ENCODE data around the gene PLIN3. TPM values are rescaled to one million over a fixed set of nuclear protein-coding genes. Genes with fewer than 3 reads are reported as not detected.
"Not testable (repeated sequence)": the region's sequence is repeated elsewhere in the genome, so short reads cannot be mapped to it uniquely, and the experiment has no call there.

Gene PLIN3
- total and polyA plus RNA-seq, 9 of the 15 experiments (the other 6 are each of a cell fraction or from before 2014, with no cell fraction given): 7.5 to 75.6 (median 43.1) TPM

DNA sequence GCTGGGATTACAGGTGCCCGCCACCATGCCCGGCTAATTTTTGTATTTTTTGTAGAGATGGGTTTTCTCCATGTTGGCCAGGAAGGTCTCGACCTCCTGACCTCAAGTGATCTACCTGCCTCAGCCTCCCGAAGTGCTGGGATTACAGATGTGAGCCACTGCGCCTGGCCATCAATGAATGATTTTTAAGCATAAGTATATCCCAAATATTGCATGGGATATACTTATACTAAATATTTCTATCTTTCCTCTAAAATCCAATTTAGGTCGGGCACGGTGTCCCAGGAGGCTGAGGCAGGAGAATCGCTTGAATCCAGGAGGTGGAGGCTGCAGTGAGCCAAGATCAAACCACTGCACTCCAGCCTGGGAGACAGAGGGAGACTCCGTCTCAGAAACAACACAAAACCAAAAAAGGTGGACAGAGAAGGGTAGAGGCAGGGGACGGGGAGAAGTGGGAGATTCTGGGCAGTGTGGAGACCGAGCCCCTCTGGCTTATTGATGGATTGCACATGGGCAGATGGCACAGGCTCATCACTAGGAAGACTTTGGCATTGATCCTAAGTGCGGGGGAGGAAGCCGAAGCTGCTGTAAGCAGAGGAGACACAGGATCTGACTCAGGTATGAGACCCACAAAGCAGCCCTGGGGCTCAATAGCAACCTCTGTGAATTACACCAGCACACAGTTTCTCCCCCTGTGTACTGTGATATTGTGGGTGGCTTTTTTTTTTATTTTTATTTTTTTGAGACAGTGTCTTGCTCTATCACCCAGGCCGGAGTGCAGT lies 21.8 kb upstream of the PLIN3 start:
- peak; percentile 42; the same call in 2 of the 3 replicates for ATAC-seq
- Histone ChIP-seq H3K79me2 (ENCODE audit: control insufficient read depth, insufficient read depth, low read length) (no peaks in the 10 kb centered on the region), H3K9ac (ENCODE audit: insufficient read depth in 1 of 2, low read depth in 2 of 2, low read length in 2 of 2) (no peak overlapping the region), H2AFZ (ENCODE audit: low read depth, low read length) (no peak overlapping the region), H3K9me1 (ENCODE audit: control insufficient read depth, insufficient read depth, low read length) (no peaks in the 10 kb centered on the region), H3K4me1 (replicated peaks in 1 of 2; ENCODE audit: control insufficient read depth in 2 of 2, insufficient read depth in 2 of 2, low read length in 2 of 2) (peaks cover 0 to 4% of the 10 kb centered on the region in 2 experiments; a peak in 2 of 5 replicates), H3K4me2 (ENCODE audit: insufficient read depth, low read length) (no peak overlapping the region), H3K36me3 (ENCODE audit: control insufficient read depth, insufficient read depth, low read length) (no peaks in the 10 kb centered on the region), H3K27ac (ENCODE audit: extremely low read depth, low read depth, low read length) (no peak overlapping the region), H3K9me3 (replicated peaks; ENCODE audit: control insufficient read depth, insufficient read depth, low read depth, low read length) (no peaks in the 10 kb centered on the region), H4K20me1 (replicated peaks; ENCODE audit: control insufficient read depth, insufficient read depth, low read length) (no peaks in the 10 kb centered on the region), H3K4me3 (no peak overlapping the region), H3K27me3 (ENCODE audit: control insufficient read depth in 2 of 2, insufficient read depth in 2 of 2, low read length in 2 of 2) (peaks cover 7 to 13% of the 10 kb centered on the region in 2 experiments; a peak in 3 of 5 replicates)
- ChIA-PET CTCF (ENCODE audit: low intra/inter-chr PET ratio) (no interaction called here), POLR2A (interaction anchor here (0.6 to 1.1 kb wide), 2 partner anchors 22 to 76 kb away, joined by 3 to 4 read pairs; no protein-coding TSS in a partner anchor)
- DNase-seq (ENCODE audit: extremely low read depth in 1 of 4, low spot score in 3 of 4): peak in 2 of 4 experiments; percentile 11 to 16
- 41% methylated on average over 14 of the region's 14 CpGs for WGBS (ENCODE audit: insufficient coverage, low coverage, missing lambda C conversion rate)
- in situ Hi-C loops (cut with MboI) (no loop called here), intact Hi-C loops (cut with micrococcal nuclease) (no loop called here)
- peak in 1 of 2 experiments; percentile 44; a peak in 1 of 4 replicates for TF ChIP-seq TRIM24 (IDR thresholded peaks at IDR 0.05)
- TF ChIP-seq HDAC1 (IDR thresholded peaks at IDR 0.05): peak in 1 of 2 experiments; percentile 94; a peak in 2 of 4 replicates
- TF ChIP-seq EGR1 (conservative IDR thresholded peaks at IDR 0.05): peak; percentile 64
- no peak for TF ChIP-seq MNT (conservative IDR thresholded peaks at IDR 0.05)
- 0 out of 2 replicates have a peak, but pooled peaks have one; percentile 42 for TF ChIP-seq HLTF (IDR thresholded peaks at IDR 0.05)
- TF ChIP-seq NFIC (IDR thresholded peaks at IDR 0.05): 0 out of 2 replicates have a peak, but pooled peaks have one; percentile 28
- no peak for FAIRE-seq
- no TSS peak for BruUV-seq (replicated peaks)

DNA sequence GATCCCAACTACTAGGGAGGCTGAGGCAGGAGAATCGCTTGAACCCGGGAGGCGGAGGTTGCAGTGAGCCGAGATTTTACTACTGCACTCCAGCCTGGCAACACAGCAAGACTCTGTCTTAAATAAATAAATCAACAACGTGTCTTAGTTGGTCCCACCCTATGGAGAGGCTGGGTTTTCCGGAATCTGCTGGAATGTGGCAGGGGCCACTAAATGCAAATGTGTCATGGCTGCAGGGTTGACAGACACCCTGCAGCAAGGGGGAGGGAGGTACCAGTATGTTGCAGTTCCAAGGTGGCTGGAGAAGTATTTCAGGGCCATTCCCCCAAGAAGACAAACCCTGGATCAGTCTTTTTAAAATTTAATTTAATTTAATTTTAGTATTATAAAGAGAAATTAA lies 20.3 kb upstream of the PLIN3 start:
- CTCF ChIA-PET (ENCODE audit: low intra/inter-chr PET ratio); BruUV-seq (replicated peaks); in situ Hi-C loops (cut with MboI); FAIRE-seq; H3K9me1 ChIP-seq (ENCODE audit: control insufficient read depth, insufficient read depth, low read length); H3K9me3 ChIP-seq (replicated peaks; ENCODE audit: control insufficient read depth, insufficient read depth, low read depth, low read length); intact Hi-C loops (cut with micrococcal nuclease); H4K20me1 ChIP-seq (replicated peaks; ENCODE audit: control insufficient read depth, insufficient read depth, low read length); H3K4me3 ChIP-seq; H3K4me2 ChIP-seq (ENCODE audit: insufficient read depth, low read length); H3K79me2 ChIP-seq (ENCODE audit: control insufficient read depth, insufficient read depth, low read length); H3K9ac ChIP-seq (ENCODE audit: insufficient read depth in 1 of 2, low read depth in 2 of 2, low read length in 2 of 2); POLR2A ChIA-PET; H3K4me1 ChIP-seq (replicated peaks in 1 of 2; ENCODE audit: control insufficient read depth in 2 of 2, insufficient read depth in 2 of 2, low read length in 2 of 2); H2AFZ ChIP-seq (ENCODE audit: low read depth, low read length); DNase-seq (ENCODE audit: extremely low read depth in 1 of 4, low spot score in 3 of 4); H3K36me3 ChIP-seq (ENCODE audit: control insufficient read depth, insufficient read depth, low read length); H3K27ac ChIP-seq (ENCODE audit: extremely low read depth, low read depth, low read length); ATAC-seq: not testable (repeated sequence)
- peaks cover 7 to 13% of the 10 kb centered on the region in 2 experiments; a peak in 3 of 5 replicates for H3K27me3 ChIP-seq (ENCODE audit: control insufficient read depth in 2 of 2, insufficient read depth in 2 of 2, low read length in 2 of 2)
- WGBS (ENCODE audit: insufficient coverage, low coverage, missing lambda C conversion rate): no CpG with 5 or more reads among the region's 6 CpGs

DNA sequence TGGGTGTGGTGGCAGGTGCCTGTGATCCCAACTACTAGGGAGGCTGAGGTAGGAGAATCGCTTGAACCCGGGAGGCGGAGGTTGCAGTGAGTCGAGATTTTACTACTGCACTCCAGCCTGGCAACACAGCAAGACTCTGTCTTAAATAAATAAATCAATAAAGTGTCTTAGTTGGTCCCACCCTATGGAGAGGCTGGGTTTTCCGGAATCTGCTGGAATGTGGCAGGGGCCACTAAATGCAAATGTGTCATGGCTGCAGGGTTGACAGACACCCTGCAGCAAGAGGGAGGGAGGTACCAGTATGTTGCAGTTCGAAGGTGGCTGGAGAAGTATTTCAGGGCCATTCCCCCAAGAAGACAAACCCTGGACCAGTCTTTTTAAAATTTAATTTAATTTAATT lies 17.5 kb upstream of the PLIN3 start:
- intact Hi-C loops (cut with micrococcal nuclease); H3K9ac ChIP-seq (ENCODE audit: insufficient read depth in 1 of 2, low read depth in 2 of 2, low read length in 2 of 2); POLR2A ChIA-PET: not testable (repeated sequence)

More for the DNA sequence above, 17.5 kb upstream of the PLIN3 start:
- H3K27ac ChIP-seq (ENCODE audit: extremely low read depth, low read depth, low read length); ATAC-seq; FAIRE-seq; CTCF ChIA-PET (ENCODE audit: low intra/inter-chr PET ratio); H3K4me3 ChIP-seq; H3K9me3 ChIP-seq (replicated peaks; ENCODE audit: control insufficient read depth, insufficient read depth, low read depth, low read length); H3K9me1 ChIP-seq (ENCODE audit: control insufficient read depth, insufficient read depth, low read length); H3K79me2 ChIP-seq (ENCODE audit: control insufficient read depth, insufficient read depth, low read length); H4K20me1 ChIP-seq (replicated peaks; ENCODE audit: control insufficient read depth, insufficient read depth, low read length); BruUV-seq (replicated peaks); H3K4me1 ChIP-seq (replicated peaks in 1 of 2; ENCODE audit: control insufficient read depth in 2 of 2, insufficient read depth in 2 of 2, low read length in 2 of 2); H3K4me2 ChIP-seq (ENCODE audit: insufficient read depth, low read length); H3K36me3 ChIP-seq (ENCODE audit: control insufficient read depth, insufficient read depth, low read length); DNase-seq (ENCODE audit: extremely low read depth in 1 of 4, low spot score in 3 of 4); H3K27me3 ChIP-seq (ENCODE audit: control insufficient read depth in 2 of 2, insufficient read depth in 2 of 2, low read length in 2 of 2); H2AFZ ChIP-seq (ENCODE audit: low read depth, low read length); in situ Hi-C loops (cut with MboI): not testable (repeated sequence)
- 80% methylated on average over 1 of the region's 6 CpGs for WGBS (ENCODE audit: insufficient coverage, low coverage, missing lambda C conversion rate)

Data from K562 (cell line).